Activated naive CD8-positive, alpha-beta T cell treated with anti-CD3 and anti-CD28 coated beads, Interleukin-2, amount 50 U/mL, for 16 hours (primary cell): ENCODE data around the gene SERINC5.

Experiments used
- DNase-seq: peaks from one replicate; pipeline ENCODE4 v3.0.0-alpha.2; 2020; ENCODE audit warnings: low read depth, low spot score

Gene SERINC5

DNA sequence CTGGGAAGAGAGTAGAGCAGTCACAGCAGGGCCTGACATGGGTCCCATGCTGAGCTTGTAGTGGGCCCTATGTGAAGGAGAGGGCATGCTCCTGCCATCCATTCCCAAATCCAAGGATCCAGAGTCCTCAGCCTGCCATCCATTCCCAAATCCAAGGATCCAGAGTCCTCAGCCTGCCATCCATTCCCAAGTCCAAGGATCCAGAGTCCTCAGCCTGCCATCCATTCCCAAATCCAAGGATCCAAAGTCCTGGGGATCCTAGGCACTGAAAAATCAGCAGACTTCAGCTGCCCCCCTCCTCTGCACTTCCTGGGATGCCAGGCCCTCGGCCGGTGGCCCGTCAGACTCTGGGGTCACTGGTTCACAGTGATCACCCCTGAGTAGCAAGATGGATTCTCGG is 187.1 kb downstream of the SERINC5 start:
- no peak for DNase-seq

DNA sequence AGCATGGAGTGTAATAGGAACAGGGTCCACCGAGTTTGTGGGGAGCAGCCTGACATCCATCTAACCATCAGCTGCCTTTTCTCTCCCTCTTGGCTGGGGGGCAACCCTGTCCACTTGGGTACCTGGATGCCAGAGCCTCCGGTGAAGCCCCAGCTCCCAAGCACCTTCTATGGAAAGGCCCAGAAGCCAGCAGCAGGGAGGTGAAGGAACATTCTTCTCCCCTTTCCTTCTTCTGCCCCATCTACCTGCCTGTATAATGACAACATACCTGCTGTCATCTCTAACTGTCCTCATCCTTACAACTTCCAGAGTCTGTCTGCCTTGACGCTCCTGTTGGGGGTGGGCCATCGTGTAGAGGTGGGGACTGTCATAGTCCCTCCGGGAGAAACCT is 187.6 kb downstream of the SERINC5 start:
- no peak for DNase-seq

DNA sequence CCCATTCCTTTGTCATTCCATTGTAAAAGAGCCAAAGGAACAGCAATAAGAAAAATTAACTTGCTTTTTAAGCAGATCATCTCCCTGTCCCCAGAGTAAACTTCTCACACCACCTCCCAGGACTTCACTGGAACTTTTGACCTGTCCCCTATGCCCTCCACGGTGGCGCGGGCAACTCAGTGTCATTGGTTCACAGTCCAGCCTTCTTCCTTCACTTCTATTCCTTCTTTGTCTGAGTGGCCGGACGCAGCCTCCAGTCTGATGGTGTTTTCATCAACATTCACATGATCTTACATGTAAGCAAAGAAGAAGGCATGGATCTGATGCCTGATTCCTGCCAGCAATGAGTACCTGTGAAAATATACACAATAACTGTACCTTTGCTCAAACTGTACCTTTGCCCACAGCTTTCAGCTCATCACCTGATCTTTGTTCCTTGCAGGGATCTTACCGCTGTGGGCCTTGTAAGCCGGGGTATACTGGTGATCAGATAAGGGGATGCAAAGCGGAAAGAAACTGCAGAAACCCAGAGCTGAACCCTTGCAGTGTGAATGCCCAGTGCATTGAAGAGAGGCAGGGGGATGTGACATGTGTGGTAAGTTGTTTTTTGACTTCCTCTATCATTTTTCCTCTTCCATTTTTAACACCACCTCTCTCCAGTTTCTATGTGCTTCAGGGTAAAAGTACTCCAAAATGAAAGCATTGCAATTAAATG is 188.2 kb downstream of the SERINC5 start:
- DNase-seq: no peak

- DNase-seq: no peak
These were observed 188.8 kb downstream of the SERINC5 start for GRCh38 chr5:80067016-80067415.

DNA sequence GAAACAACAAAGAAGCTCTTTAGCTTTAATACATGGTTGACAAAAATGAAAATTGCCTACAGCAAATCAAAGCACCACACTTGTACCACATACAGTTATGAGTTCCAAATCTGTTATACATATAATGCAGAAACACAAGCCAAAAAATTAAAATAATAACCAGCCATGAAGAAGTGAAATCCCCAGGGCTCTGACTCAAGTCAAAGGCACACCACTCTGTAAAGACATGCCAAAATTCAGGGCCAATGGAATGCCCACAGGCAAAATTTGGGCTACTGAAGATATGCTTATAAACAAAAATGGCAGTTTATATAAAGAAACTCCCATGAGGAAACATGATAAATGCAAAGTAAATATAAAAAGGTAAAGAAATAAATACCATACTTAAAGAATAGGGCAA is 191.7 kb downstream of the SERINC5 start:
- DNase-seq: no peak
